Osteocyte (in vitro differentiated cells): ENCODE data around the gene HSPBP1. TPM values are rescaled to one million over a fixed set of nuclear protein-coding genes. Genes with fewer than 3 reads are reported as not detected.

ENCODE experiments used
- DNase-seq: peaks from one replicate; pipeline ENCODE4 v3.0.0; 2021; ENCODE audit warnings: mixed read lengths; ENCODE audit not compliant: unreplicated experiment; ENCODE audit errors: extremely low spot score
- H3K27ac Mint-ChIP-seq: one replicate; pipeline ENCODE4 v1.8.0; 2021; ENCODE audit warnings: mild to moderate bottlenecking, mixed read lengths; ENCODE audit not compliant: unreplicated experiment
- H3K27me3 Mint-ChIP-seq: one replicate; pipeline ENCODE4 v1.8.0; 2021; ENCODE audit warnings: mixed read lengths; ENCODE audit not compliant: unreplicated experiment
- H3K36me3 Mint-ChIP-seq: one replicate; pipeline ENCODE4 v1.8.0; 2021; ENCODE audit warnings: mixed read lengths; ENCODE audit not compliant: unreplicated experiment
- H3K4me1 Mint-ChIP-seq: one replicate; pipeline ENCODE4 v1.8.0; 2021; ENCODE audit warnings: mixed read lengths; ENCODE audit not compliant: unreplicated experiment
- H3K4me3 Mint-ChIP-seq: one replicate; pipeline ENCODE4 v1.8.0; 2021; ENCODE audit warnings: mild to moderate bottlenecking, moderate library complexity, mixed read lengths; ENCODE audit not compliant: unreplicated experiment
- H3K9me3 Mint-ChIP-seq: one replicate; pipeline ENCODE4 v1.8.0; 2021; ENCODE audit warnings: mixed read lengths; ENCODE audit not compliant: unreplicated experiment
- CTCF ChIP-seq: fragments of 200-600 bp; sonication (generic); IDR thresholded peaks from 2 replicates; pipeline ENCODE4 v1.5.0; 2021; ENCODE audit warnings: antibody characterized with exemption, mild to moderate bottlenecking, moderate library complexity
- total RNA-seq: library from RNA; stranded (reverse); gene quantifications from 2 replicates; pipeline ENCODE4 v1.2.1, GENCODE V29; 2021

Gene HSPBP1
- total RNA-seq, 1 donor from 2014 or later: 29.8 TPM

- no peaks in the 10 kb centered on the region for H3K4me1 Mint-ChIP-seq
- no peak for TF ChIP-seq CTCF
- H3K9me3 Mint-ChIP-seq: no peaks in the 10 kb centered on the region
- H3K27ac Mint-ChIP-seq: no peak overlapping the region
- no peaks in the 10 kb centered on the region for H3K27me3 Mint-ChIP-seq
- peaks cover 16% of the 10 kb centered on the region for H3K36me3 Mint-ChIP-seq
- DNase-seq: no peak
- no peak overlapping the region for H3K4me3 Mint-ChIP-seq
Observed at GRCh38 chr19:55309448-55309847, 29.5 kb upstream of the HSPBP1 start.

GRCh38 chr19:55308281-55308680 lies 28.4 kb upstream of the HSPBP1 start:
- Mint-ChIP-seq H3K27me3 (no peaks in the 10 kb centered on the region), H3K4me1 (no peaks in the 10 kb centered on the region), H3K4me3 (no peak overlapping the region), H3K27ac (no peak overlapping the region), H3K9me3 (no peaks in the 10 kb centered on the region), H3K36me3 (peaks cover 16% of the 10 kb centered on the region)
- DNase-seq: no peak
- TF ChIP-seq CTCF: no peak

GRCh38 chr19:55306712-55307111 lies 26.8 kb upstream of the HSPBP1 start:
- Mint-ChIP-seq H3K9me3 (no peaks in the 10 kb centered on the region), H3K27me3 (no peaks in the 10 kb centered on the region), H3K4me3 (no peak overlapping the region)

GRCh38 chr19:55305983-55306562 lies 26.2 kb upstream of the HSPBP1 start:
- no peak overlapping the region for H3K27ac Mint-ChIP-seq
- DNase-seq: no peak

More at GRCh38 chr19:55306712-55307111, 26.8 kb upstream of the HSPBP1 start:
- H3K27ac Mint-ChIP-seq: no peak overlapping the region
- peaks cover 16% of the 10 kb centered on the region for H3K36me3 Mint-ChIP-seq
- H3K4me1 Mint-ChIP-seq: peaks cover 4% of the 10 kb centered on the region
- DNase-seq: no peak
- no peak for TF ChIP-seq CTCF

GRCh38 chr19:55305491-55305890 lies 25.6 kb upstream of the HSPBP1 start:
- no peak for DNase-seq
- H3K36me3 Mint-ChIP-seq: peaks cover 16% of the 10 kb centered on the region

More at GRCh38 chr19:55305983-55306562, 26.2 kb upstream of the HSPBP1 start:
- TF ChIP-seq CTCF: no peak
- no peaks in the 10 kb centered on the region for H3K9me3 Mint-ChIP-seq
- no peaks in the 10 kb centered on the region for H3K27me3 Mint-ChIP-seq
- peaks cover 9% of the 10 kb centered on the region for H3K4me1 Mint-ChIP-seq
- H3K36me3 Mint-ChIP-seq: peaks cover 16% of the 10 kb centered on the region
- no peak overlapping the region for H3K4me3 Mint-ChIP-seq

More at GRCh38 chr19:55305491-55305890, 25.6 kb upstream of the HSPBP1 start:
- Mint-ChIP-seq H3K4me3 (no peak overlapping the region), H3K27ac (no peak overlapping the region), H3K4me1 (peaks cover 9% of the 10 kb centered on the region), H3K9me3 (no peaks in the 10 kb centered on the region), H3K27me3 (no peaks in the 10 kb centered on the region)
- TF ChIP-seq CTCF: no peak
